ENCODE measurements around the gene NCBP2.

Gene NCBP2

DNA sequence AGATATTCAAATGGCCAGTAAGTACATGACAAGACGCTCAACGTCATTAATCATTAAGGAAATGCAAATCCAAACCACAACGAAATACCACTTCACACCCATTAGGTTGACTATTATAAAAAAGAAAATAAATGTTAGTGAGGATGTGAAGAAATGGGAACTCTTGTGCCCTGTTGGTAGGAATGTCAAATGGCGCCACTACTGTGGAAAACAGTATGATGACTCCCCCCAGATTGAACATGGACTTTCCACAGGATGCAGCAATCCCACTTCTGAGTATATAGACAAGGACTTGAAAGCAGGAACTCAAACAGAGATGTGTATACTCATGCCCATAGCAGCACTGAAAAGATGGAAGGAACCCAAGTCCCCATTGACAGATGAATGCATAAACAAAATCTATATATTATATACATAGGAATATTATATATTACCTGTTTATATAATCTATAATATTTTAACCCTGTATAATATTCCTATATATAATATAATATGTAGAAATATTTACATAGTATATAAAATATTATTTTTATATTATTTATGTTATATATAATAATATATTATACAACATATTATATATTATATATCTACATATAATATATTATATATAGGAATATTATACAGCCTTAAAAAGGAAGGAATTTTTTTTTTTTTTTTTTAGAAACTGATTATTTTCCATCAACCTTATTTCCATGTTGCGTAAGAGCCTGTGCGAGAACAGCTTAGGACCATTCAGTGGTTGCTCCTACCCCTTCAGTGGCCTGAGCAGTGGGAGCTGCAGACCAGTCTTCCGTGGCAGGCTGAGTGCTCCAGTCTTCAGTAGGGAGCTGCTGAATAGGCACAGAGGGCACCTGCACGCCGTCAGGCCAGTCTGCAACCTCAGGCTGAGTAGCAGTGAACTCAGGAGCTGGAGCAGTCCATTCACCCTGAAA is 43.9 kb upstream of the NCBP2 start:
- H3K27ac ChIP-seq = no peak overlapping the region
- H3K4me3 ChIP-seq = no peak overlapping the region
- no peak for DNase-seq (ENCODE audit: low spot score)
- TF ChIP-seq, protein P1, sequence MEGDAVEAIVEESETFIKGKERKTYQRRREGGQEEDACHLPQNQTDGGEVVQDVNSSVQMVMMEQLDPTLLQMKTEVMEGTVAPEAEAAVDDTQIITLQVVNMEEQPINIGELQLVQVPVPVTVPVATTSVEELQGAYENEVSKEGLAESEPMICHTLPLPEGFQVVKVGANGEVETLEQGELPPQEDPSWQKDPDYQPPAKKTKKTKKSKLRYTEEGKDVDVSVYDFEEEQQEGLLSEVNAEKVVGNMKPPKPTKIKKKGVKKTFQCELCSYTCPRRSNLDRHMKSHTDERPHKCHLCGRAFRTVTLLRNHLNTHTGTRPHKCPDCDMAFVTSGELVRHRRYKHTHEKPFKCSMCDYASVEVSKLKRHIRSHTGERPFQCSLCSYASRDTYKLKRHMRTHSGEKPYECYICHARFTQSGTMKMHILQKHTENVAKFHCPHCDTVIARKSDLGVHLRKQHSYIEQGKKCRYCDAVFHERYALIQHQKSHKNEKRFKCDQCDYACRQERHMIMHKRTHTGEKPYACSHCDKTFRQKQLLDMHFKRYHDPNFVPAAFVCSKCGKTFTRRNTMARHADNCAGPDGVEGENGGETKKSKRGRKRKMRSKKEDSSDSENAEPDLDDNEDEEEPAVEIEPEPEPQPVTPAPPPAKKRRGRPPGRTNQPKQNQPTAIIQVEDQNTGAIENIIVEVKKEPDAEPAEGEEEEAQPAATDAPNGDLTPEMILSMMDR (IDR thresholded peaks at IDR 0.05) = no peak

DNA sequence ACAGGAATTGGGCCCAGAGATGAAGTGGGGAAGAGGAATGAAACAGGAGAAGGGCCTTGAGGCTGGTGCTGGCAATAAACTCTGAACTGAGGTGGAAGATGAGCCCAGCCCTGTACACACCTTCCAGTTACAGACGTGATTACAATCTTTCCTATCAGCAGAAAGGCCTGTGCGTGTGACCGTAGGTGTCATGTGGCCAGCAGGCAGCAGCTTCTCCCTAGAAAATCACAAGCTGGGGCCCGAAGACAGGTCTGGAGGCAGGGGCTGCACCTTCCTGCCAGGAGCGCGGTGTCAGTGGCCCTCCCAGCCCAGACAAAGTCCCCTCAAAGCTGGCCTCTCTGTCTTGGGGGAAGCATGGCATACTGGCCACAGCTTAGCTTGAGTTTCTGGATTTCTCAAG is 43.0 kb upstream of the NCBP2 start:
- no peak overlapping the region for H3K4me3 ChIP-seq
- no peak for DNase-seq (ENCODE audit: low spot score)
- TF ChIP-seq, protein P1 (IDR thresholded peaks at IDR 0.05) = no peak
- no peak overlapping the region for H3K27ac ChIP-seq

DNA sequence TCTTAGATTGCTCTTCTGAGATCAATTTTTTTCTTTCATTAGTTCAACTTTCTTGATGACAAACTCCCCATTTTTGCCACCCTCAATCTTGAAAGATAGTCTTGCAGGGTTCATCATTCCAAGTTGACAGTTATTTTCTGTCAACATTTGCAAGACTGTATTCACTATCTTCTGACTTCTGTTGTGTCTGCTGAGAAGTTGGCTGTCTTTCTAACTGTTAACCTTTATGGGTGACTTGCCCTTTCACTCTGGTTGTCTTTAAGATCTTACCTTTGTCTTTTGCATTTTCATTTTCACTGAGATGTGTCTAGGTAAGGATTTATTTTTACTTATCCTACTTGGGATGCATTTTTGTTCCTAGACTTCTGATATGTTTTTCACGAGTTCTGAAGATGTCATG is 40.9 kb upstream of the NCBP2 start:
- Histone ChIP-seq H3K27ac (no peak overlapping the region), H3K4me3 (no peak overlapping the region)
- no peak for DNase-seq (ENCODE audit: low spot score)
- TF ChIP-seq, protein P1 (IDR thresholded peaks at IDR 0.05) = no peak

DNA sequence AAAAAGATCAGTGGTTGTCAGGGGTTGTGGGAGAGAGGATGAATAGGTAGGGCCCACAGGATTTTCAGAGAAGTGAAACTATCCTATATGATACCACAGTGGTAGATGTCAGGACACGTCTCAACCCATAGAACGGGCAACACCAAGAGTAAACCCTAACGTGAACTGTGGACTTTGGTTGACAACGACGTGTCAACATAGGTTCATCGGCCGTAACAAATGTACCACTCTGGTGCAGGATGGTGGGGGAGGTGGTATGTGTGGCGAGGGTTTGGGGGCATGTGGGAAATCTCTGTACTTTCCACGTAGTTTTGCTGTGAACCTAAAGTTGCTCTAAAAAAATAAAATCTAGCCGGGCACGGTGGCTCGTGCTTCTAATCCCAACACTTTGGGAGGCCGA is 39.3 kb upstream of the NCBP2 start:
- H3K27ac ChIP-seq = no peak overlapping the region
- TF ChIP-seq, protein P1 (IDR thresholded peaks at IDR 0.05) = no peak
- no peak overlapping the region for H3K4me3 ChIP-seq
- DNase-seq (ENCODE audit: low spot score) = no peak

DNA sequence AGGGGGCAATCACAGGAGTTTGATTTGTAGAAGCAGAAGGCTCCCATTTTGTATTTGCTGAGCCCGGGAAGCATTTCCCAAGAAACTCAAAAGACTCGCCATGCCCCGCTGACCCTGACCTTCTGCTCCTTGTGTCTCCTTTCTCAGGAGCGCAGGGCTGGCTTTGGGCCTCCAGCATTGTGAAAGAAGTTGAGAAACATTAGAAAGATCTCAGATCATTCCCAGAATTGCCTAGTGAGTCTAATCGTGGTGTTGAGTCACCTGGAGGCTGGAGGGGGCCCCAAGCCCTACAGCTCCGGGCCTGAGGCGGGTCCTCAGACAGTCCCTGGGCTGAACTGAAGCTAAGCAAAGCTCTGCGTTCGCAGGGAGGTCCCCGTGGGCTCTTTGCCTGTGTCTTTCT is 37.2 kb upstream of the NCBP2 start:
- no peak for DNase-seq (ENCODE audit: low spot score)
- TF ChIP-seq, protein P1 (IDR thresholded peaks at IDR 0.05) = no peak
- H3K27ac ChIP-seq = no peak overlapping the region

DNA sequence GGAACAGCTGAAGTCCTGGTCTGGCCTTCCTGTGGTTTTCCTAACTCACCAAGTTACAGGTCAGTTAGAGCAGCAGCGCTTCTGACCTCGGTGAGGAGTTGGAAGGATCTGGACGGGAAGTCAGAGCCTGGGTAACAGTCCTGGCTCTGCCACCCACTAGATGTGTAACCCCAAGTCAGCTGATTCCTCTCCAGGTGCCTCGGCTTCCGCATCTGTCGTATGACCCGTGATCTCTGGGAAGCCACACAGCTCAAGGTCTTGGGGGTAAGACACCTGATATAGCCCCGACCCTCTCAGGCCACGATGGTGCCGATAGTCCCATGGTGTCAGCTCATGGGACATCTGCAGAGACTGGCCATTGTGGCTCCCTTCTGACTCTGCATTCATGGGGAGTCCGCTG is 34.6 kb upstream of the NCBP2 start:
- Histone ChIP-seq H3K4me3 (no peak overlapping the region), H3K27ac (no peak overlapping the region)
- DNase-seq (ENCODE audit: low spot score) = no peak
- TF ChIP-seq, protein P1 (IDR thresholded peaks at IDR 0.05) = no peak

More for the DNA sequence above, 37.2 kb upstream of the NCBP2 start:
- no peak overlapping the region for H3K4me3 ChIP-seq

DNA sequence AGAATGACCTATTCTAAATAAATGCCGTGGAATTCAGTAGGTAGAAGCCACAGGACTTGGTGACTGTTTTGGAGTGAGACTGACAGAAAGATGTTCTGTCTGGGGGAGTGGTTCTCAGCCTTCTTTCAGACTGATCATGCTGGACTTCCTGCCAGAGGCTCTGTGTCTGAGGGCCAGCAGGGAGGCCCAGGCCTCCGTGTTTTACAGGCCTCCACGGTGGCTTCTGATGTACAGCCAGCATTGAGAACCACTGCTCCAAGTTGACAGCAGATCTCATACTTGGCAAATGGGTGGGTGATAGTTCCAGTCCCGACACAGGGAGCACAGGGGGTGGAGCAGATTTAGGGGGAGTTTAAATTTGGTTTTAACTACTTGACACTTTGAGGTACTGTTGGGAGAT is 33.0 kb upstream of the NCBP2 start:
- Histone ChIP-seq H3K4me3 (no peak overlapping the region), H3K27ac (no peak overlapping the region)
- no peak for DNase-seq (ENCODE audit: low spot score)
- TF ChIP-seq, protein P1 (IDR thresholded peaks at IDR 0.05) = no peak

Data from coronary artery (tissue), 2 donors.